ENCODE results near the gene UCP3.

UCP3 gene

GRCh38 chr11:74004759-74005615 lies 3.9 kb downstream of the UCP3 start:
- Histone ChIP-seq H3K4me1 (ENCODE audit: control insufficient read depth, insufficient read depth, low read length) (no peaks in the 10 kb centered on the region), H3K27me3 (ENCODE audit: control insufficient read depth, insufficient read depth, low read length) (no peaks in the 10 kb centered on the region), H3K9ac (ENCODE audit: low read depth, low read length) (no peak overlapping the region), H3K9me3 (ENCODE audit: control insufficient read depth, insufficient read depth, low read length) (no peaks in the 10 kb centered on the region), H3K36me3 (ENCODE audit: control insufficient read depth, insufficient read depth, low read length) (peaks cover 4% of the 10 kb centered on the region), H3K4me3 (ENCODE audit: low read depth, low read length) (no peak overlapping the region)

GRCh38 chr11:74004046-74004695 lies 4.7 kb downstream of the UCP3 start:
- no peaks in the 10 kb centered on the region for H3K27me3 ChIP-seq (ENCODE audit: control insufficient read depth, insufficient read depth, low read length)
- no peaks in the 10 kb centered on the region for H3K4me1 ChIP-seq (ENCODE audit: control insufficient read depth, insufficient read depth, low read length)
- H3K9me3 ChIP-seq (ENCODE audit: control insufficient read depth, insufficient read depth, low read length): no peaks in the 10 kb centered on the region
- no peak overlapping the region for H3K9ac ChIP-seq (ENCODE audit: low read depth, low read length)
- no peak overlapping the region for H3K4me3 ChIP-seq (ENCODE audit: low read depth, low read length)
- peaks cover 4% of the 10 kb centered on the region for H3K36me3 ChIP-seq (ENCODE audit: control insufficient read depth, insufficient read depth, low read length)

GRCh38 chr11:74002832-74003231 lies 6.1 kb downstream of the UCP3 start:
- no peaks in the 10 kb centered on the region for H3K4me1 ChIP-seq (ENCODE audit: control insufficient read depth, insufficient read depth, low read length)
- no peak overlapping the region for H3K9ac ChIP-seq (ENCODE audit: low read depth, low read length)
- H3K27me3 ChIP-seq (ENCODE audit: control insufficient read depth, insufficient read depth, low read length): no peaks in the 10 kb centered on the region
- no peak overlapping the region for H3K4me3 ChIP-seq (ENCODE audit: low read depth, low read length)
- peaks cover 4% of the 10 kb centered on the region for H3K36me3 ChIP-seq (ENCODE audit: control insufficient read depth, insufficient read depth, low read length)
- H3K9me3 ChIP-seq (ENCODE audit: control insufficient read depth, insufficient read depth, low read length): no peaks in the 10 kb centered on the region

- Histone ChIP-seq H3K36me3 (ENCODE audit: control insufficient read depth, insufficient read depth, low read length) (peaks cover 4% of the 10 kb centered on the region), H3K9me3 (ENCODE audit: control insufficient read depth, insufficient read depth, low read length) (no peaks in the 10 kb centered on the region), H3K27me3 (ENCODE audit: control insufficient read depth, insufficient read depth, low read length) (no peaks in the 10 kb centered on the region), H3K4me3 (ENCODE audit: low read depth, low read length) (no peak overlapping the region), H3K4me1 (ENCODE audit: control insufficient read depth, insufficient read depth, low read length) (no peaks in the 10 kb centered on the region), H3K9ac (ENCODE audit: low read depth, low read length) (no peak overlapping the region)
These were observed 7.0 kb downstream of the UCP3 start for GRCh38 chr11:74001822-74002286.

- peaks cover 4% of the 10 kb centered on the region for H3K36me3 ChIP-seq (ENCODE audit: control insufficient read depth, insufficient read depth, low read length)
- no peak overlapping the region for H3K4me3 ChIP-seq (ENCODE audit: low read depth, low read length)
- no peaks in the 10 kb centered on the region for H3K9me3 ChIP-seq (ENCODE audit: control insufficient read depth, insufficient read depth, low read length)
- no peaks in the 10 kb centered on the region for H3K27me3 ChIP-seq (ENCODE audit: control insufficient read depth, insufficient read depth, low read length)
- H3K4me1 ChIP-seq (ENCODE audit: control insufficient read depth, insufficient read depth, low read length): no peaks in the 10 kb centered on the region
- no peak overlapping the region for H3K9ac ChIP-seq (ENCODE audit: low read depth, low read length)
These were observed 8.4 kb downstream of the UCP3 start for GRCh38 chr11:74000307-74001133.

- Histone ChIP-seq H3K4me3 (ENCODE audit: low read depth, low read length) (no peak overlapping the region), H3K9me3 (ENCODE audit: control insufficient read depth, insufficient read depth, low read length) (no peaks in the 10 kb centered on the region), H3K4me1 (ENCODE audit: control insufficient read depth, insufficient read depth, low read length) (no peaks in the 10 kb centered on the region), H3K27me3 (ENCODE audit: control insufficient read depth, insufficient read depth, low read length) (no peaks in the 10 kb centered on the region), H3K36me3 (ENCODE audit: control insufficient read depth, insufficient read depth, low read length) (peaks cover 4% of the 10 kb centered on the region), H3K9ac (ENCODE audit: low read depth, low read length) (no peak overlapping the region)
These were observed 9.1 kb downstream of the UCP3 start for GRCh38 chr11:73999581-74000306.

GRCh38 chr11:73998846-73999575 lies 9.9 kb downstream of the UCP3 start:
- Histone ChIP-seq H3K4me1 (ENCODE audit: control insufficient read depth, insufficient read depth, low read length) (no peaks in the 10 kb centered on the region), H3K9me3 (ENCODE audit: control insufficient read depth, insufficient read depth, low read length) (no peaks in the 10 kb centered on the region), H3K9ac (ENCODE audit: low read depth, low read length) (no peak overlapping the region), H3K27me3 (ENCODE audit: control insufficient read depth, insufficient read depth, low read length) (no peaks in the 10 kb centered on the region), H3K36me3 (ENCODE audit: control insufficient read depth, insufficient read depth, low read length) (peaks cover 4% of the 10 kb centered on the region), H3K4me3 (ENCODE audit: low read depth, low read length) (no peak overlapping the region)

- no peaks in the 10 kb centered on the region for H3K27me3 ChIP-seq (ENCODE audit: control insufficient read depth, insufficient read depth, low read length)
- H3K4me1 ChIP-seq (ENCODE audit: control insufficient read depth, insufficient read depth, low read length): no peaks in the 10 kb centered on the region
- H3K9ac ChIP-seq (ENCODE audit: low read depth, low read length): no peak overlapping the region
- H3K4me3 ChIP-seq (ENCODE audit: low read depth, low read length): no peak overlapping the region
- H3K36me3 ChIP-seq (ENCODE audit: control insufficient read depth, insufficient read depth, low read length): no peaks in the 10 kb centered on the region
- H3K9me3 ChIP-seq (ENCODE audit: control insufficient read depth, insufficient read depth, low read length): no peaks in the 10 kb centered on the region
These were observed 11.6 kb downstream of the UCP3 start for GRCh38 chr11:73997120-73997770.

GRCh38 chr11:73996161-73996747 lies 12.6 kb downstream of the UCP3 start:
- no peaks in the 10 kb centered on the region for H3K27me3 ChIP-seq (ENCODE audit: control insufficient read depth, insufficient read depth, low read length)
- H3K9ac ChIP-seq (ENCODE audit: low read depth, low read length): no peak overlapping the region
- H3K4me1 ChIP-seq (ENCODE audit: control insufficient read depth, insufficient read depth, low read length): no peaks in the 10 kb centered on the region
- H3K4me3 ChIP-seq (ENCODE audit: low read depth, low read length): no peak overlapping the region
- no peaks in the 10 kb centered on the region for H3K9me3 ChIP-seq (ENCODE audit: control insufficient read depth, insufficient read depth, low read length)
- H3K36me3 ChIP-seq (ENCODE audit: control insufficient read depth, insufficient read depth, low read length): no peaks in the 10 kb centered on the region

GRCh38 chr11:73995731-73996130 lies 13.2 kb downstream of the UCP3 start:
- no peak overlapping the region for H3K4me3 ChIP-seq (ENCODE audit: low read depth, low read length)

More at GRCh38 chr11:73995731-73996130, 13.2 kb downstream of the UCP3 start:
- no peaks in the 10 kb centered on the region for H3K4me1 ChIP-seq (ENCODE audit: control insufficient read depth, insufficient read depth, low read length)
- no peaks in the 10 kb centered on the region for H3K9me3 ChIP-seq (ENCODE audit: control insufficient read depth, insufficient read depth, low read length)
- H3K27me3 ChIP-seq (ENCODE audit: control insufficient read depth, insufficient read depth, low read length): no peaks in the 10 kb centered on the region
- H3K9ac ChIP-seq (ENCODE audit: low read depth, low read length): no peak overlapping the region
- H3K36me3 ChIP-seq (ENCODE audit: control insufficient read depth, insufficient read depth, low read length): no peaks in the 10 kb centered on the region
